ENCODE data around the gene DCTD. TPM values are rescaled to one million over a fixed set of nuclear protein-coding genes. Genes with fewer than 3 reads are reported as not detected.

DCTD gene
- total and polyA plus RNA-seq, 2 experiments from 2014 or later: 39.3 to 40.3 TPM

GRCh38 chr4:182861346-182861745, 55.8 kb downstream of the DCTD start (continued):
- no peak for TF ChIP-seq JUNB (IDR thresholded peaks at IDR 0.05; ENCODE audit: unreplicated experiment)
- TF ChIP-seq CTCF (conservative IDR thresholded peaks at IDR 0.05; ENCODE audit: low read depth in 2 of 2): no peak
- TF ChIP-seq STAT1 (IDR thresholded peaks at IDR 0.05; ENCODE audit: unreplicated experiment): no peak

GRCh38 chr4:182859730-182860129, 57.5 kb downstream of the DCTD start:
- Histone ChIP-seq H3K27me3 (ENCODE audit: insufficient read depth) (no peaks in the 10 kb centered on the region), H2AFZ (no peak overlapping the region), H3K9me2 (ENCODE audit: insufficient read depth) (peaks cover 4% of the 10 kb centered on the region; the same call in 1 of the 2 replicates), H3K36me3 (ENCODE audit: insufficient read depth) (no peaks in the 10 kb centered on the region), H3K4me2 (no peak overlapping the region), H3K4me3 (no peak overlapping the region), H3K27ac (ENCODE audit: low read depth) (no peak overlapping the region), H4K20me1 (replicated peaks; ENCODE audit: insufficient read depth) (no peaks in the 10 kb centered on the region), H3F3A (replicated peaks; ENCODE audit: low read depth) (no peaks in the 10 kb centered on the region), H3K79me2 (replicated peaks; ENCODE audit: insufficient read depth) (no peaks in the 10 kb centered on the region), H3K4me1 (ENCODE audit: insufficient read depth) (peaks cover 7% of the 10 kb centered on the region; the same call in 1 of the 2 replicates)
- TF ChIP-seq POLR2AphosphoS5 (IDR thresholded peaks at IDR 0.05; ENCODE audit: low read depth) (no peak), EZH2phosphoT487 (IDR thresholded peaks at IDR 0.05; ENCODE audit: unreplicated experiment) (no peak), NANOG (IDR thresholded peaks at IDR 0.05; ENCODE audit: borderline replicate concordance) (no peak), STAT1 (IDR thresholded peaks at IDR 0.05; ENCODE audit: unreplicated experiment) (no peak)
- Mint-ChIP-seq H3K4me1 (peaks cover 19% of the 10 kb centered on the region), H3K9me3 (peaks cover under 1% of the 10 kb centered on the region; the same call in 1 of the 3 replicates), H3K27ac (no peak overlapping the region), H3K27me3 (ENCODE audit: insufficient read depth, low read depth, poor library complexity) (peaks cover 17% of the 10 kb centered on the region), H3K4me3 (no peak overlapping the region), H3K36me3 (ENCODE audit: low read depth) (peaks cover under 1% of the 10 kb centered on the region; the same call in 1 of the 3 replicates)
- ATAC-seq (no peak), DNase-seq (ENCODE audit: low spot score) (no peak)

- no peak overlapping the region for H3K4me3 Mint-ChIP-seq
- Histone ChIP-seq H3K4me3 (no peak overlapping the region), H3F3A (replicated peaks; ENCODE audit: low read depth) (no peaks in the 10 kb centered on the region), H3K4me1 (ENCODE audit: insufficient read depth) (peaks cover 11% of the 10 kb centered on the region; the same call in 1 of the 2 replicates), H3K36me3 (ENCODE audit: insufficient read depth) (no peaks in the 10 kb centered on the region), H4K20me1 (replicated peaks; ENCODE audit: insufficient read depth) (no peaks in the 10 kb centered on the region), H3K27ac (ENCODE audit: low read depth) (no peak overlapping the region), H3K4me2 (no peak overlapping the region), H3K9me2 (ENCODE audit: insufficient read depth) (peaks cover 4% of the 10 kb centered on the region; the same call in 1 of the 2 replicates), H3K79me2 (replicated peaks; ENCODE audit: insufficient read depth) (no peaks in the 10 kb centered on the region), H3K27me3 (ENCODE audit: insufficient read depth) (no peaks in the 10 kb centered on the region), H2AFZ (no peak overlapping the region)
- peaks cover 9% of the 10 kb centered on the region; the same call in 2 of the 3 replicates for H3K9me3 Mint-ChIP-seq
- H3K36me3 Mint-ChIP-seq (ENCODE audit: low read depth): peaks cover 8% of the 10 kb centered on the region; the same call in 2 of the 3 replicates
- no peak overlapping the region for H3K27ac Mint-ChIP-seq
- DNase-seq (ENCODE audit: low spot score) (no peak), ATAC-seq (no peak)
- peaks cover 25% of the 10 kb centered on the region for H3K4me1 Mint-ChIP-seq
- H3K27me3 Mint-ChIP-seq (ENCODE audit: insufficient read depth, low read depth, poor library complexity): peaks cover 11% of the 10 kb centered on the region
- TF ChIP-seq NANOG (IDR thresholded peaks at IDR 0.05; ENCODE audit: borderline replicate concordance): no peak
- no peak for TF ChIP-seq ETS1 (IDR thresholded peaks at IDR 0.05)
- TF ChIP-seq ZNF331 (CRISPR knock-in tag; IDR thresholded peaks at IDR 0.05; ENCODE audit: low read depth): no peak
- no peak for TF ChIP-seq CTCF (conservative IDR thresholded peaks at IDR 0.05; ENCODE audit: low read depth in 2 of 2)
These were observed 58.5 kb downstream of the DCTD start for GRCh38 chr4:182858711-182859110.
